ENCODE results near the gene LPIN2. TPM values are rescaled to one million over a fixed set of nuclear protein-coding genes. Genes with fewer than 3 reads are reported as not detected.

Gene LPIN2
- total and polyA plus RNA-seq, 2 of the 13 experiments (the other 11 are each of a cell fraction or from before 2014, with no cell fraction given) = 46.0 to 119 TPM

DNA sequence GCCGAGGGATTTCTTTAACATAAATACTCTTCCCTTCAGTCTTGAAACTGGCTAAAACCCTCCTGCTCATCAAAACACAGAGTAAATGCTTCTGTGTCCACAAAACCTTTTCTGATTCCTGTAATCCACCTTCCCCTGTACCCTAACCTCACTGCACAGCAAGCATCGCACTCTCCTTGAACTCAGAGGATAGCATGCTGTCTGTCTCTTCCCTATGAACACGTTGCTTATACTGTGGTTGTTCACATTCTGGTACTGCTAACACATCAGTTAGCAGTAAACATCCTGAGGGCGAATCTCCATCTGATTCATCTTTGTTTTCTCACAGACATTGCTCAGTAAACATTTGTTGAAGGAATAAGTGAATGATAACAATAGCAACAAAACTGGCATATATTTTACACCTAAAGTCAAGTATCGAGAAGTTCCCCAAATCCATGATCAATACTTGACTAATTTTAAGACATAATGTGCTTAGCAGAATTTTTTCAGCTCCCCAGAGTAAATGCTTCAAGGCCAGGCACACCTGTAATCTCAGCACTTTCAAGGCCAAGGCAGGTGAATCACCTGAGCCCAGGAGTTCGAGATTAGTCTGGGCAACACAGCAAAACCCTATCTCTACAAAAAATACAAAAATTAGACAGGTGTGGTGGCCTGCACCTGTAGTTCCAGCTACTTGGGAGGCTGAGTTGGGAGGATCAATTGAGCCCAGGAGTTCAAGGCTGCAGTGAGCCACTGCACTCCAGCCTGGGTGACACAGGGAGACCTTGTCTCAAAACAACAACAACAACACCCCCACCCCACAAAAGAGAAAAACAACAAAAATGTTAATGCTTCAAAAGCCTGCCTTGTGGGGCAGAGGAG is 45.6 kb upstream of the LPIN2 start (continued):
- TF ChIP-seq ATF7 (IDR thresholded peaks at IDR 0.05) (no peak), ATF7 (CRISPR knock-in tag; IDR thresholded peaks at IDR 0.05) (no peak; the same call in 1 of the 2 replicates), SIX4 (CRISPR knock-in tag; IDR thresholded peaks at IDR 0.05) (no peak), MZF1 (CRISPR knock-in tag; IDR thresholded peaks at IDR 0.05; ENCODE audit: borderline replicate concordance) (no peak), PLRG1 (conservative IDR thresholded peaks at IDR 0.05) (no peak), ZNF780A (CRISPR knock-in tag; IDR thresholded peaks at IDR 0.05) (no peak), ZNF616 (CRISPR knock-in tag; IDR thresholded peaks at IDR 0.05; ENCODE audit: low read depth) (no peak), ZEB1 (IDR thresholded peaks at IDR 0.05; ENCODE audit: insufficient replicate concordance, low read depth) (no peak), NKX3-1 (CRISPR knock-in tag; IDR thresholded peaks at IDR 0.05) (no peak), POLR2AphosphoS5 (IDR thresholded peaks at IDR 0.05; ENCODE audit: low read depth, low read length) (peak; percentile 33; the same call in 1 of the 2 replicates), ZSCAN31 (CRISPR knock-in tag; IDR thresholded peaks at IDR 0.05; ENCODE audit: low read depth) (no peak), HIVEP1 (CRISPR knock-in tag; IDR thresholded peaks at IDR 0.05) (no peak), ZSCAN21 (CRISPR knock-in tag; IDR thresholded peaks at IDR 0.05; ENCODE audit: borderline replicate concordance) (no peak), ZNF605 (CRISPR knock-in tag; IDR thresholded peaks at IDR 0.05) (0 out of 2 replicates have a peak, but pooled peaks have one; percentile 42), AHR (CRISPR knock-in tag; IDR thresholded peaks at IDR 0.05) (no peak)
- TF ChIP-seq, protein P1, sequence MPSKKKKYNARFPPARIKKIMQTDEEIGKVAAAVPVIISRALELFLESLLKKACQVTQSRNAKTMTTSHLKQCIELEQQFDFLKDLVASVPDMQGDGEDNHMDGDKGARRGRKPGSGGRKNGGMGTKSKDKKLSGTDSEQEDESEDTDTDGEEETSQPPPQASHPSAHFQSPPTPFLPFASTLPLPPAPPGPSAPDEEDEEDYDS (CRISPR knock-in tag; IDR thresholded peaks at IDR 0.05) = peak; percentile 82
- TF ChIP-seq, protein P2, sequence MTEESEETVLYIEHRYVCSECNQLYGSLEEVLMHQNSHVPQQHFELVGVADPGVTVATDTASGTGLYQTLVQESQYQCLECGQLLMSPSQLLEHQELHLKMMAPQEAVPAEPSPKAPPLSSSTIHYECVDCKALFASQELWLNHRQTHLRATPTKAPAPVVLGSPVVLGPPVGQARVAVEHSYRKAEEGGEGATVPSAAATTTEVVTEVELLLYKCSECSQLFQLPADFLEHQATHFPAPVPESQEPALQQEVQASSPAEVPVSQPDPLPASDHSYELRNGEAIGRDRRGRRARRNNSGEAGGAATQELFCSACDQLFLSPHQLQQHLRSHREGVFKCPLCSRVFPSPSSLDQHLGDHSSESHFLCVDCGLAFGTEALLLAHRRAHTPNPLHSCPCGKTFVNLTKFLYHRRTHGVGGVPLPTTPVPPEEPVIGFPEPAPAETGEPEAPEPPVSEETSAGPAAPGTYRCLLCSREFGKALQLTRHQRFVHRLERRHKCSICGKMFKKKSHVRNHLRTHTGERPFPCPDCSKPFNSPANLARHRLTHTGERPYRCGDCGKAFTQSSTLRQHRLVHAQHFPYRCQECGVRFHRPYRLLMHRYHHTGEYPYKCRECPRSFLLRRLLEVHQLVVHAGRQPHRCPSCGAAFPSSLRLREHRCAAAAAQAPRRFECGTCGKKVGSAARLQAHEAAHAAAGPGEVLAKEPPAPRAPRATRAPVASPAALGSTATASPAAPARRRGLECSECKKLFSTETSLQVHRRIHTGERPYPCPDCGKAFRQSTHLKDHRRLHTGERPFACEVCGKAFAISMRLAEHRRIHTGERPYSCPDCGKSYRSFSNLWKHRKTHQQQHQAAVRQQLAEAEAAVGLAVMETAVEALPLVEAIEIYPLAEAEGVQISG (CRISPR knock-in tag; IDR thresholded peaks at IDR 0.05) = no peak
- TF ChIP-seq, protein P3, sequence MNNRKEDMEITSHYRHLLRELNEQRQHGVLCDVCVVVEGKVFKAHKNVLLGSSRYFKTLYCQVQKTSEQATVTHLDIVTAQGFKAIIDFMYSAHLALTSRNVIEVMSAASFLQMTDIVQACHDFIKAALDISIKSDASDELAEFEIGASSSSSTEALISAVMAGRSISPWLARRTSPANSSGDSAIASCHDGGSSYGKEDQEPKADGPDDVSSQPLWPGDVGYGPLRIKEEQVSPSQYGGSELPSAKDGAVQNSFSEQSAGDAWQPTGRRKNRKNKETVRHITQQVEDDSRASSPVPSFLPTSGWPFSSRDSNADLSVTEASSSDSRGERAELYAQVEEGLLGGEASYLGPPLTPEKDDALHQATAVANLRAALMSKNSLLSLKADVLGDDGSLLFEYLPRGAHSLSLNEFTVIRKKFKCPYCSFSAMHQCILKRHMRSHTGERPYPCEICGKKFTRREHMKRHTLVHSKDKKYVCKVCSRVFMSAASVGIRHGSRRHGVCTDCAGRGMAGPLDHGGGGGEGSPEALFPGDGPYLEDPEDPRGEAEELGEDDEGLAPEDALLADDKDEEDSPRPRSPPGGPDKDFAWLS (CRISPR knock-in tag; IDR thresholded peaks at IDR 0.05; ENCODE audit: borderline replicate concordance) = no peak
- TF ChIP-seq, protein P4, sequence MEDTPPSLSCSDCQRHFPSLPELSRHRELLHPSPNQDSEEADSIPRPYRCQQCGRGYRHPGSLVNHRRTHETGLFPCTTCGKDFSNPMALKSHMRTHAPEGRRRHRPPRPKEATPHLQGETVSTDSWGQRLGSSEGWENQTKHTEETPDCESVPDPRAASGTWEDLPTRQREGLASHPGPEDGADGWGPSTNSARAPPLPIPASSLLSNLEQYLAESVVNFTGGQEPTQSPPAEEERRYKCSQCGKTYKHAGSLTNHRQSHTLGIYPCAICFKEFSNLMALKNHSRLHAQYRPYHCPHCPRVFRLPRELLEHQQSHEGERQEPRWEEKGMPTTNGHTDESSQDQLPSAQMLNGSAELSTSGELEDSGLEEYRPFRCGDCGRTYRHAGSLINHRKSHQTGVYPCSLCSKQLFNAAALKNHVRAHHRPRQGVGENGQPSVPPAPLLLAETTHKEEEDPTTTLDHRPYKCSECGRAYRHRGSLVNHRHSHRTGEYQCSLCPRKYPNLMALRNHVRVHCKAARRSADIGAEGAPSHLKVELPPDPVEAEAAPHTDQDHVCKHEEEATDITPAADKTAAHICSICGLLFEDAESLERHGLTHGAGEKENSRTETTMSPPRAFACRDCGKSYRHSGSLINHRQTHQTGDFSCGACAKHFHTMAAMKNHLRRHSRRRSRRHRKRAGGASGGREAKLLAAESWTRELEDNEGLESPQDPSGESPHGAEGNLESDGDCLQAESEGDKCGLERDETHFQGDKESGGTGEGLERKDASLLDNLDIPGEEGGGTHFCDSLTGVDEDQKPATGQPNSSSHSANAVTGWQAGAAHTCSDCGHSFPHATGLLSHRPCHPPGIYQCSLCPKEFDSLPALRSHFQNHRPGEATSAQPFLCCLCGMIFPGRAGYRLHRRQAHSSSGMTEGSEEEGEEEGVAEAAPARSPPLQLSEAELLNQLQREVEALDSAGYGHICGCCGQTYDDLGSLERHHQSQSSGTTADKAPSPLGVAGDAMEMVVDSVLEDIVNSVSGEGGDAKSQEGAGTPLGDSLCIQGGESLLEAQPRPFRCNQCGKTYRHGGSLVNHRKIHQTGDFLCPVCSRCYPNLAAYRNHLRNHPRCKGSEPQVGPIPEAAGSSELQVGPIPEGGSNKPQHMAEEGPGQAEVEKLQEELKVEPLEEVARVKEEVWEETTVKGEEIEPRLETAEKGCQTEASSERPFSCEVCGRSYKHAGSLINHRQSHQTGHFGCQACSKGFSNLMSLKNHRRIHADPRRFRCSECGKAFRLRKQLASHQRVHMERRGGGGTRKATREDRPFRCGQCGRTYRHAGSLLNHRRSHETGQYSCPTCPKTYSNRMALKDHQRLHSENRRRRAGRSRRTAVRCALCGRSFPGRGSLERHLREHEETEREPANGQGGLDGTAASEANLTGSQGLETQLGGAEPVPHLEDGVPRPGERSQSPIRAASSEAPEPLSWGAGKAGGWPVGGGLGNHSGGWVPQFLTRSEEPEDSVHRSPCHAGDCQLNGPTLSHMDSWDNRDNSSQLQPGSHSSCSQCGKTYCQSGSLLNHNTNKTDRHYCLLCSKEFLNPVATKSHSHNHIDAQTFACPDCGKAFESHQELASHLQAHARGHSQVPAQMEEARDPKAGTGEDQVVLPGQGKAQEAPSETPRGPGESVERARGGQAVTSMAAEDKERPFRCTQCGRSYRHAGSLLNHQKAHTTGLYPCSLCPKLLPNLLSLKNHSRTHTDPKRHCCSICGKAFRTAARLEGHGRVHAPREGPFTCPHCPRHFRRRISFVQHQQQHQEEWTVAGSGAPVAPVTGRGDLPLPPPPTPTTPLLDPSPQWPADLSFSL (CRISPR knock-in tag; IDR thresholded peaks at IDR 0.05) = no peak

All from HepG2 (cell line).